GM13976 (cell line): ENCODE data around the gene IVL.

Experiments
- DNase-seq: peaks from one replicate; pipeline ENCODE4 v3.0.0; 2012; ENCODE audit warnings: low spot score
- CTCF ChIP-seq: IDR thresholded peaks from 2 replicates; pipeline ENCODE4 v1.5.1; 2012; ENCODE audit warnings: borderline replicate concordance, mild to moderate bottlenecking; ENCODE audit not compliant: insufficient read depth; ENCODE audit errors: extremely low read depth, missing control alignments, control extremely low read depth
- in situ Hi-C: fragments of 300-500 bp; cut with MboI; formaldehyde crosslinking; loops from one replicate; pipeline ENCODE4 v1.12.0; 2022; ENCODE audit warnings: low sequenced_read_pairs, mixed read lengths, inconsistent platforms; ENCODE audit not compliant: unreplicated experiment

The IVL gene

DNA sequence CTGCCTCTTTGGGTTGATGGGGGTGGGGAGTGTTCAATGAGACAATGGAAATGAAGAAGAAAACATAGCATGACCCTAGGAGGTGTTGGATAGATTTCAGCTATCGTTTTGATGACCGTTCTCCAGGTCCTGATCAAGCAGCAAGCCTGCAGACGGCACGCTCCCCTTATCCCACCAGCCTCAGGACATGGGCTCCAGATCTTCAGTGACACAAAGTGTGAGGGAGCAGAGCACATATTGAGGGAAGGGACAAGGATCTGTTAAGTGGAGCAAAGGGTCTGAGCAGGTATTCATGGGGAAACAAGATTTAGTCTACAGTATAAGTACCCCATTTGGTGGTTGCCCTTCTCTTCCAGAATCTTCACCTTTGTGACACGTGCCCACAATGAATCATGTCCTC lies 43.4 kb downstream of the IVL start:
- no peak for DNase-seq
- in situ Hi-C loops = loop anchor here (25.0 kb wide), 1 partner anchor 236 kb away; no protein-coding TSS in a partner anchor
- no peak for TF ChIP-seq CTCF

- TF ChIP-seq CTCF = no peak
- in situ Hi-C loops = loop anchor here (25.0 kb wide), 1 partner anchor 234 kb away; no protein-coding TSS in a partner anchor
- no peak for DNase-seq
These were observed 45.4 kb downstream of the IVL start for GRCh38 chr1:152953761-152954160.

GRCh38 chr1:152954436-152954835 lies 46.1 kb downstream of the IVL start:
- in situ Hi-C loops = loop anchor here (25.0 kb wide), 1 partner anchor 233 kb away; no protein-coding TSS in a partner anchor
- DNase-seq = no peak

GRCh38 chr1:152957561-152957960 lies 49.2 kb downstream of the IVL start:
- in situ Hi-C loops = loop anchor here (25.0 kb wide), 1 partner anchor 230 kb away; no protein-coding TSS in a partner anchor
- TF ChIP-seq CTCF = no peak

More at GRCh38 chr1:152954436-152954835, 46.1 kb downstream of the IVL start:
- no peak for TF ChIP-seq CTCF

GRCh38 chr1:152959273-152959672 lies 50.9 kb downstream of the IVL start:
- no peak for DNase-seq
- in situ Hi-C loops = loop anchor here (25.0 kb wide), 1 partner anchor 228 kb away; no protein-coding TSS in a partner anchor
- no peak for TF ChIP-seq CTCF

More at GRCh38 chr1:152957561-152957960, 49.2 kb downstream of the IVL start:
- DNase-seq = no peak

GRCh38 chr1:152959801-152960451 lies 51.6 kb downstream of the IVL start:
- DNase-seq = no peak
- TF ChIP-seq CTCF = no peak
- in situ Hi-C loops = loop anchor here (25.0 kb wide), 1 partner anchor 227 kb away; no protein-coding TSS in a partner anchor
